ENCODE measurements around the gene IGF1.

IGF1 gene

GRCh38 chr12:102407776-102408486 lies 72.4 kb downstream of the IGF1 start:
- TF ChIP-seq CTCF (IDR thresholded peaks at IDR 0.05; ENCODE audit: borderline replicate concordance, control extremely low read depth, extremely low read depth, insufficient read depth, missing control alignments): no peak
- no peak for DNase-seq (ENCODE audit: low spot score)
- in situ Hi-C loops (cut with MboI; ENCODE audit: low sequenced_read_pairs, unreplicated experiment): no loop called here

- TF ChIP-seq CTCF (IDR thresholded peaks at IDR 0.05; ENCODE audit: borderline replicate concordance, control extremely low read depth, extremely low read depth, insufficient read depth, missing control alignments): no peak
- in situ Hi-C loops (cut with MboI; ENCODE audit: low sequenced_read_pairs, unreplicated experiment): no loop called here
- DNase-seq (ENCODE audit: low spot score): no peak
These were observed 74.3 kb downstream of the IGF1 start for GRCh38 chr12:102406033-102406584.

GRCh38 chr12:102401087-102401486 lies 79.3 kb downstream of the IGF1 start:
- TF ChIP-seq CTCF (IDR thresholded peaks at IDR 0.05; ENCODE audit: borderline replicate concordance, control extremely low read depth, extremely low read depth, insufficient read depth, missing control alignments): no peak
- no peak for DNase-seq (ENCODE audit: low spot score)
- in situ Hi-C loops (cut with MboI; ENCODE audit: low sequenced_read_pairs, unreplicated experiment): no loop called here

- TF ChIP-seq CTCF (IDR thresholded peaks at IDR 0.05; ENCODE audit: borderline replicate concordance, control extremely low read depth, extremely low read depth, insufficient read depth, missing control alignments): no peak
- in situ Hi-C loops (cut with MboI; ENCODE audit: low sequenced_read_pairs, unreplicated experiment): no loop called here
- no peak for DNase-seq (ENCODE audit: low spot score)
These were observed 80.7 kb downstream of the IGF1 start for GRCh38 chr12:102399653-102400052.

GRCh38 chr12:102396276-102396675 lies 84.1 kb downstream of the IGF1 start:
- in situ Hi-C loops (cut with MboI; ENCODE audit: low sequenced_read_pairs, unreplicated experiment): no loop called here
- DNase-seq (ENCODE audit: low spot score): no peak
- TF ChIP-seq CTCF (IDR thresholded peaks at IDR 0.05; ENCODE audit: borderline replicate concordance, control extremely low read depth, extremely low read depth, insufficient read depth, missing control alignments): no peak

- in situ Hi-C loops (cut with MboI; ENCODE audit: low sequenced_read_pairs, unreplicated experiment): no loop called here
- DNase-seq (ENCODE audit: low spot score): no peak
- TF ChIP-seq CTCF (IDR thresholded peaks at IDR 0.05; ENCODE audit: borderline replicate concordance, control extremely low read depth, extremely low read depth, insufficient read depth, missing control alignments): no peak
These were observed 86.2 kb downstream of the IGF1 start for GRCh38 chr12:102394200-102394599.

Measured in GM13976 (cell line).